ENCODE results near the gene DGLUCY. TPM values are rescaled to one million over a fixed set of nuclear protein-coding genes. Genes with fewer than 3 reads are reported as not detected.

DGLUCY gene
- total and polyA plus RNA-seq, 2 of the 8 experiments (the other 6 are each of a cell fraction or from before 2014, with no cell fraction given) = 24.9 to 31.8 TPM

- no peak for TF ChIP-seq CHD7 (IDR thresholded peaks at IDR 0.05; ENCODE audit: insufficient replicate concordance, low read length)
- TF ChIP-seq CBX8 (IDR thresholded peaks at IDR 0.05; ENCODE audit: borderline replicate concordance, low read depth, low read length) = no peak
- TF ChIP-seq SIN3A (conservative IDR thresholded peaks at IDR 0.05 in 1 of 2, IDR thresholded peaks at IDR 0.05 in 1 of 2; ENCODE audit: low read depth in 1 of 2, low read length in 2 of 2) = no peak
- TF ChIP-seq MAX (IDR thresholded peaks at IDR 0.05) = no peak
- no peak for TF ChIP-seq RNF2 (IDR thresholded peaks at IDR 0.05; ENCODE audit: borderline replicate concordance, low read depth, low read length, missing control alignments, poor library complexity, severe bottlenecking)
- TF ChIP-seq SP1 (IDR thresholded peaks at IDR 0.05; ENCODE audit: low read depth, low read length) = no peak
Observed at GRCh38 chr14:91237219-91237618, 123.3 kb downstream of the DGLUCY start (continued).
